Right ventricle myocardium inferior (tissue), 1 donor: ENCODE results near the gene HMGB4. TPM values are rescaled to one million over a fixed set of nuclear protein-coding genes. Genes with fewer than 3 reads are reported as not detected.

ENCODE experiments used
- ATAC-seq: fragments of 200-7000 bp; cut with Tn5 transposase; one replicate; pipeline ENCODE4 v1.9.1; 2020; ENCODE audit warnings: mild to moderate bottlenecking, moderate library complexity
- DNase-seq: peaks from one replicate; pipeline ENCODE4 v3.0.0; 2021; ENCODE audit errors: missing footprints
- intact Hi-C: fragments of 100-400 bp; cut with DNase I; formaldehyde crosslinking; loops from one replicate; pipeline ENCODE4 v1.11.0; 2022
- total RNA-seq: library from RNA; stranded (reverse); fragmentation: NEBNext Ultra II Directional; extraction: Animal tissue kit (Norgen Biotek cat#: 25700); gene quantifications from one replicate; pipeline ENCODE4 v1.2.1, GENCODE V29; 2021
- donor health status: DM: no; HTN: yes; CAD: no; lungs with severe emphysema.

The HMGB4 gene
- total RNA-seq, 1 donor from 2014 or later, result not detected

DNA sequence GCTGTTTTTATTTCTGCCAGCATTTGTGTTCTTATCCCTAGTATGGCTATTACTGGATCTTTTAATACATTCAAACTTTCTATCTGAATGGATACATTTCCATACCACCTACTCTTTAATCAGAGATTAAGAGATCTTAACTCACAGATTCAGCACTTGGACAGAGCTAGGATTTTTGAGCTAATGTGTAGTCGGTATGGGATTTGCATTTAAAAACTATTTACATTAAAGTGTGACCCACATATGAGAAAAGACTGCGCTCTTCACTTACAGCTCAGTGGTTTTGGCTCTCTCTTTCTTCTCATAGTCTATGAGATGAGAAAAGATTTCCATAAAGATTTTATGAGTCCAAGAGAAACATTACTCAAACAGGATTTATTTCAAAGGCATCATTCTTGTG, 16.4 kb downstream of the HMGB4 start:
- ATAC-seq (no peak), DNase-seq (no peak)
- intact Hi-C loops, result no loop called here

- no peak for ATAC-seq
- intact Hi-C loops, result no loop called here
- no peak for DNase-seq
Observed at GRCh38 chr1:33886496-33886895, 22.6 kb downstream of the HMGB4 start.

DNA sequence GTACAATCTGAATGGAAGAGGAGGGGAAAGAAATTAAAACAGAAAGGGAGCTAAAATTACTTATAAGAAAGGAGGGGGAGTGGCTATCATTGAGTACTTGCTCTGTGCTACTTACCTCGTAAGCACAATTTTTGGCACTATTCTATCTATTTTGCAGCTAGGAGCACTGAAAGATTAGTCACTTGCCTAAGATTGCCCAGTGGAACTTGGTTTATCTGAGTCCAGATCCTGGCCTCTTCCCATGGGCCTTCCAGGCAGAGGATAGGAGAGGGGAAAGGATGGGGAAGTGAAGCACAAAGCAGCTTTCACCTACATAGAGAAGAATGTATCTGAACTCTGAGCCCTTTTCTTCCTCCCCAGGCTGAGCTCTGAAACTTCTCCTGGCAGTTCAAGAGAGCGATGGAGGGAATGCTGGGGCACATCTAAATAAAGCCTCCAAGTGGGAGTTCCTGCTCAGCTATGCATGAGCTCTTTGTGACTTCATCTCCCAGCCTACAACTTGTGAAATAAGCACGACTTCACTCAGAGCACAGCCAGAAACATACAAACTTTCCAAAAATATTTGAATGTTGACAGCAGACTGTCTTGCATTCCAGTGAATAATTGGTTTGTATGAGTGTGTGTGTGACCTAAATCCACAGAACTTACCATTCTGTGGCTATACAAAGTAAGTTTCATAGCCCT, 29.4 kb downstream of the HMGB4 start:
- no peak for DNase-seq
- intact Hi-C loops, result no loop called here
- ATAC-seq, result peak; percentile 92

DNA sequence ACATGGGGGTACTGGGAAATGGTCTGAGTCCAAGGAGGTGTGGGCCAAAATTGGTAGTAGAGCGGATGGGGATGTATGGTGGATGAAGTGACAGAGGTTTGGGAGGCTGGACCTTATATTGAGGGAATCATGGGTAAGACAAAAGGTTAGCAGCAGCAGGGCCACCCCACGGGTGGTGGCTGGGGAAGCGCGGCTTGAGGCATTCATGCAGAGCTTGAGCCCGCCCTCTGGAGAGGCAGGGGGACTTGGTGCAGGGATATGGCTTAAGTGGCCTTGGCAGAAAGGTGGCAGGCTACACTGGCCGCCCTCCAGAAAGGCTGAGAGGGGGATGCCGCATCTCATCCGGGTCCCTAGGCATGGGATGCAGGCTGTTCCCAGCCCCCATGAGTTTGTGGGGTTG, 31.5 kb downstream of the HMGB4 start:
- intact Hi-C loops, result no loop called here
- ATAC-seq, result no peak

GRCh38 chr1:33895976-33896375, 32.1 kb downstream of the HMGB4 start:
- ATAC-seq (no peak), DNase-seq (no peak)

More for the DNA sequence above, 31.5 kb downstream of the HMGB4 start:
- DNase-seq, result no peak

GRCh38 chr1:33897092-33897725, 33.3 kb downstream of the HMGB4 start:
- ATAC-seq (peak; percentile 54), DNase-seq (no peak)
- intact Hi-C loops, result no loop called here

More at GRCh38 chr1:33895976-33896375, 32.1 kb downstream of the HMGB4 start:
- intact Hi-C loops, result no loop called here

DNA sequence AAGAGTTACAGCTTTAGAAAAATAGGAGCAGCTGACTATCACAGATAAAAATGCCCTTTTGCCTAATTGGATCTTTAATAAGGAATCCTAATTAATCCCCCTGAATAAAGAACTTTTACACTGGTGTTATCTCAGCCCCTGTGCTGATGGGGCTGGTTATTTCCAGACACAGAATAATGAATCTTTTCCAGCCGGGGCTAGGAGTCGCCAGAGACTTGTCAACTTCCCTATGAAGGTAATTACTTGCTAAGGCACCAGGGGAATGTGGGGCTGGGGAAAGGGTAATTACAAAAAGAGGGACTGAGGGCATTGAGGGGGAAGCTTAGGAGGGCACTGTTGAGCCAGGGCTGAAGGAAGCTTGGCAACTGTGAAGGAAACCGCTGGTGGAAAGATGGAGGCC, 34.5 kb downstream of the HMGB4 start:
- intact Hi-C loops, result no loop called here

GRCh38 chr1:33898881-33899280, 35.0 kb downstream of the HMGB4 start:
- DNase-seq (no peak), ATAC-seq (no peak)
- intact Hi-C loops, result no loop called here

More for the DNA sequence above, 34.5 kb downstream of the HMGB4 start:
- ATAC-seq (no peak), DNase-seq (no peak)

DNA sequence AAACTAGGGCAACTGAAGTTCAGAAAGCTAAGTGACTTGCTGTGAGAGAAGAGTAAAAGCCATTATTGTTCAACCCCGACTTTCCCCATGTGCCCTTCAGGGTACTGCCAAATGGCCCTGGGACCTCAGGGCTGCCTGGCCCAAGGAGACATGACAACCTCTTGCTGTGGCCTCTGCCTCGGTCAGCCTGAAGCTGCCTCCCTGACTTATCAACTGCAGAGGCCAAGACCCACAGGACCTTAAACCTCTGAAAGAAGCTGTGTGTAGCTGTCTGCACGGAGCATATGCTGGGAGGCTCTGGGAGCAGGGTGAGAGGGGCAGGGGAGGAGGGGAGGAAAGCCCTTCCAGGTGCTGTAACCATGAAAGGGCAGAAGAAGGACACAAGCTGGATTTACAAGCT, 35.9 kb downstream of the HMGB4 start:
- ATAC-seq (no peak), DNase-seq (no peak)
- intact Hi-C loops, result no loop called here

GRCh38 chr1:33902486-33903209, 38.8 kb downstream of the HMGB4 start:
- intact Hi-C loops, result no loop called here
- no peak for ATAC-seq
- DNase-seq, result no peak

DNA sequence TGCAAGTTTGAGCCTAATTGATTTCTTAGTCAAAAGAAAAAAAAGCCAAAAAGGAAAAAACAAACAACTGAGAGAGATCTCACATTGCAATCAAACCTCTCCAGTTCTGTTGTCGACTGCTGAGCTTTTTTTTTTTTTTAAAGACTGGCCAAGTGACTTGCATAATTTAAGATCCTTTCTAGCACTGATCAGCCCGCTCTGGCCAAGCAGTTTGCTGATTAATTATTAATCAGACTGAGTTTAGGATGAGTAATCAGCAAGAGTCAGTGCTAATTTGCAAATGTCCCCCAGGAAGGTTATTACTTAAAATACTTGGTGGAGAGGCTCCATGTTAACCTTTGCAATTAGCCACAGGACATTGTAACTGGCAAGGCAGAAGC, 39.3 kb downstream of the HMGB4 start:
- DNase-seq (no peak), ATAC-seq (no peak)
- intact Hi-C loops, result no loop called here

DNA sequence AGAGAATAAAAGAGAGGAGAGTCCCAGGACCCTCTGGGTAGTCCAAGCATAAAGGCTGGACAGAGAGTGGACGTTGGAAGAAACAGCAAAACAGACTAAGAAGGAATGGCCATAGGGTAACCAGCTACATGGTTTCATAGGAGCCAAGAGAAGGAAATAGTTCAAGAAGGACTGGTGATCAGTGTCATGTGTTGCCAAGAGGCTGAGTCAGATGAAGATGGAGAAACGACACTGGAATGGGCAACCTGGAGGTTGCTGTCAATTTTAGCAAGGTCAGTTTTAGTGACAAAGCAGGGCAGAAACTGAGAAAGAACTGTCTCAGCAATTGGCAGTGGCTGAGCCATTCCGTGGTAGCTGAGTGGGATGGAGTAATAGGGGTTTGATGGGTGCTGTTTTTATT, 41.4 kb downstream of the HMGB4 start:
- intact Hi-C loops, result no loop called here
- DNase-seq (no peak), ATAC-seq (no peak)

GRCh38 chr1:33906156-33906555, 42.3 kb downstream of the HMGB4 start:
- DNase-seq, result no peak
- no peak for ATAC-seq
- intact Hi-C loops, result no loop called here

DNA sequence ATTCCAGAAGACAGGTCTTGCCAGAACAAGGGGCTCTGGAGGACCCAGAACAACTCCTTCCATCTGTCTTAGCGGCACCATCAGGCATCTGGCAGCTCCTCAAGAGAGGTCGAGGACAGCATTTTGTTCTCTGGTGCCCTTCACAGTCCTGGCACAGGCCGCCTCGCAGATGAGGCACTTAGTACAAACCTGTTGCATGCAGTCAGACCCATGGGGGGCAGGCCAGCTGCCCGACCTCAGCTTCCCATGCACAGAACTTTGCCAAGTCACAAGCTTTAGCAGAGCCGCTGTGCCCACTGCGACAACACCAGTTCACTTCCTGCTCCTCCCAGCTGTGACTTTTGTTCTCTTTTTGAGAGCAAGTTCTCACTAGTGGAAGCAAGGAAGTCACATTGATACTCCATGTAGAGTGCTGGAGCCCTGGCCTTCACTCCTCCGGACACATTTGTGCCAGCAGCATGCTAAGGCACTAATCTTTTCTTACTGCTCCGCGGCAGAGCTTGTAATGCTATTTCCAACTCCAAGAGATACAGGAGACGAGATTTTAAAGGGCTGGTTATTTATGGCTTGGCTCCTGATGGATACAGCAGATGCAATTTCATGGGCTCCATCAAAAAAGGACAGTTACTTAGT, 44.6 kb downstream of the HMGB4 start:
- intact Hi-C loops, result no loop called here
- DNase-seq, result no peak
- peak; percentile 48 for ATAC-seq
